ENCODE data around the gene GLIPR1L1. TPM values are rescaled to one million over a fixed set of nuclear protein-coding genes. Genes with fewer than 3 reads are reported as not detected.
"Not testable (repeated sequence)": the region's sequence is repeated elsewhere in the genome, so short reads cannot be mapped to it uniquely, and the experiment has no call there.

The GLIPR1L1 gene
- polyA plus RNA-seq, 4 donors, result 0.24 to 0.65 (median 0.53) TPM

DNA sequence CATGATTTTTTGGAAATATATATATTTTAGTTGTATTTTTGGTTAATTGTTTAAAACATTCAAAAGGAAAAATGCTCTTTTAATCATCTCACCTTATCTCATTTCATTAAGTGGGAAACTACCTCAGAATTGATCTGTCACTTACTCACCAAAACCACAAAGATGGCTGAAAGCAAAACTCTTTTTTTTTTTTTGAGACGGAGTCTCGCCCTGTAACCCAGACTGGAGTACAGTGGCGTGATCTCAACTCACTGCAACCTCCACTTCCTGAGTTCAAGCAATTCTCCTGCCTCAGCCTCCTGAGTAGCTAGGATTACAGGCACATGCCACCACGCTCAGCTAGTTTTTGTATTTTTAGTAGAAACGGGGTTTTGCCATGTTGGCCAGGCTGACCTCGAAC lies 11.7 kb downstream of the GLIPR1L1 start:
- DNase-seq (ENCODE audit: low read depth in 4 of 4, low spot score in 2 of 4), result not testable (repeated sequence)

DNA sequence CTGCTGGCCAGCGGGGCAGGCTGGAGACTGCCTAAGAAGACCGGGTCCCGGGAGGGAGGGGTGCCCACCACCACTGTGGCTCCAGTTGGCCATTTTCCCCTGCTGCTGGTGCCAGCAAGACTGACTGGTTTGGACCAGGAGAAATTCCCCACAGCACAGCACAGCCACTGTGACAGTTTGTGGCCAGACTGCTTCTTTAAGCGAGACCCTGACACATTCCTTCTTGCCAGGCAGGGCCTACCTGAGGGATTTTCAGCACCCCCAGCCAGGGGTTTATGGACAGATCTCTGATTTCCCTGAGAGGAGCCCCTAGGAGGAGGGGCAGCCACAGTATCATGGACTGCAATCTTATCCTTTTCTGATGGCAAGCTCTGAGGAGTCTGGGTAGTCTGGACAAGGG lies 15.5 kb downstream of the GLIPR1L1 start:
- no peak for DNase-seq (ENCODE audit: low read depth in 4 of 4, low spot score in 2 of 4)

- no peak for DNase-seq (ENCODE audit: low read depth in 4 of 4, low spot score in 2 of 4)
These were observed 15.9 kb downstream of the GLIPR1L1 start for GRCh38 chr12:75350413-75350812.

DNA sequence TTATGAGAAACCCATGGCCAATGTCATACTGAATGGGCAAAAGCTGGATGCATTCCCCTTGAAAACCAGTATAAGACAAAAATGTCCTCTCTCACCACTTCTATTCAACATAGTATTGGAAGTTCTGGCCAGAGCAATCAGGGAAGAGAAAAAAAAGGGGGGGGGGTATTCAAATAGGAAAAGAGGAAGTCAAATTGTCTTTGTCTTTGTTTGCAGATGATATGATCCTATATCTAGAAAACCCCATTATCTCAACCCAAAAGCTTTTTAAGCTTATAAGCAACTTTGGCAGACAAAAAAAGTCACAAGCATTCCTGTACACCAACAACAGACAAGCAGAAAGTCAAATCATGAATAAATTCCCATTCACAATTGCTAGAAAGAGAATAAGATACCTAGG lies 19.5 kb downstream of the GLIPR1L1 start:
- no peak for DNase-seq (ENCODE audit: low read depth in 4 of 4, low spot score in 2 of 4)

DNA sequence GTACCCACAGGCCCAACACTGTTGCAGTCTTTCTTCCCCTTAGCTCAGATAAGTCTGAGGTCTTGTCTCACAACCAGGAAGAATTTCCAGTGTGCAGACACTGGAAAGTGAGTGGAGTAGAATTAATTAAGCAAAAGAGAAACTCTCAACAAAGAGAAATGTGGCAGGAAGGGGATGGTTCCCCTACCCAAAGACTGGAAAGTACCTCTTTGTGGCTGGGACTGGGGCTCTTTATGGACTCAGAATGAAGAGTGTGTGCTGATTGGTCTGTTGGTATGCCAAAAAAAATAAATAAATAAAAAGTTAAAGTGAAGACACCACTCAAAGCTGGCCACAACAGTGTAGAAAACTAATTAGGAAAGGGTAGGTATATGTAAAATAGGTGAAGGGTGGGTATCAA lies 26.4 kb downstream of the GLIPR1L1 start:
- no peak for DNase-seq (ENCODE audit: low read depth in 4 of 4, low spot score in 2 of 4)

- DNase-seq (ENCODE audit: low read depth in 4 of 4, low spot score in 2 of 4), result no peak
These were observed 26.9 kb downstream of the GLIPR1L1 start for GRCh38 chr12:75361408-75361807.

- DNase-seq (ENCODE audit: low read depth in 4 of 4, low spot score in 2 of 4), result no peak
These were observed 30.4 kb downstream of the GLIPR1L1 start for GRCh38 chr12:75364919-75365318.

GRCh38 chr12:75366629-75367028 lies 32.2 kb downstream of the GLIPR1L1 start:
- no peak for DNase-seq (ENCODE audit: low read depth in 4 of 4, low spot score in 2 of 4)

DNA sequence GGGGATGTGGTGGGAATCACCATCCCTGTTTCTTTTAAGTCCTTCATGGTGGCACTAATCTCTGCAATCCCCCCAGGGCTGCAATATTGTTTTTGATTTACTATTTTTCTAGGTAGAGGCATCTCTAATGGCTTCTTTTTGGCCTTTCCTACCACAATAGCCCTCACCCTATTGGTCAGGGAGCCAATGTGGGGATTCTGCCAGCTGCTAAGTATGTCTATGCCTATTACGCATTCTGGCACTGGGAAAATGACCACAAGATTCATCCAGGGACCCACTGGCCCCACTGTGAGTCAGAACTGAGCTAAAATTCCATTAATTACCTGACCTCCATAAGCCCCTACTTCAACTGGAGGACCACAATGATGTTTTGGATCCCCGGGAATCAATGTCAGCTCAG lies 40.5 kb downstream of the GLIPR1L1 start:
- no peak for DNase-seq (ENCODE audit: low read depth in 4 of 4, low spot score in 2 of 4)

GRCh38 chr12:75378354-75378753 lies 43.9 kb downstream of the GLIPR1L1 start:
- no peak for DNase-seq (ENCODE audit: low read depth in 4 of 4, low spot score in 2 of 4)

GRCh38 chr12:75389061-75389460 lies 54.6 kb downstream of the GLIPR1L1 start:
- no peak for DNase-seq (ENCODE audit: low read depth in 4 of 4, low spot score in 2 of 4)

- DNase-seq (ENCODE audit: low read depth in 4 of 4, low spot score in 2 of 4), result no peak
These were observed 55.2 kb downstream of the GLIPR1L1 start for GRCh38 chr12:75389706-75390105.

GRCh38 chr12:75390156-75390898 lies 55.9 kb downstream of the GLIPR1L1 start:
- DNase-seq (ENCODE audit: low read depth in 4 of 4, low spot score in 2 of 4), result no peak

DNA sequence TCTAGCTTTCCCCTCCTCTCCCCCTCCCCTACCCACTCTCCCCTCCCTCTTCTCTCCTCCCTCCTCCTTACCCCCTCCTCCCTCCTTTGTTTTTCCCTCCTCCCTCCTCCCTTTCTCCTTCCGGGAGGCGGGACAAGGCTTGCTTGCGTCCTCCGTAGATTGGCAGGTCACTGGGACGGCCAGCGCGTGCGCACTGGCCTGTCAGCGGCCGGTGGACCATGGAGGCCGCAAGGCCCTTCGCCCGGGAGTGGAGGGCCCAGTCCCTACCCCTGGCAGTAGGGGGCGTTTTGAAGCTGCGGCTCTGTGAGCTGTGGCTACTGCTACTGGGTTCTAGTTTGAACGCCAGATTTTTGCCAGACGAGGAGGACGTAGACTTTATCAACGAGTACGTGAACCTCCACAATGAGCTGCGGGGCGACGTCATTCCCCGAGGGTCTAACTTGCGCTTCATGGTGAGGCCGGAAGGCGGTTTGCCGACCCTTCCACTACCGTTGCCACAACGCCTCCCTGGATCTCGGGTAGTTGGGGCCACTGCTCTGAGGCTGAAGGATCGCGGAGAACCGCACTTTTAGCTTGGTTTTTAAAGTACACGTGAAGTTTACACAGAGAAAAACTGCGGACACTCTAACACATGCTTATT lies 56.5 kb downstream of the GLIPR1L1 start, which contains the start of gene GLIPR1L2:
Gene GLIPR1L2, plus strand, starts transcription at position 191 of the 640 bp plus-strand sequence. Its CDS starts 28 bp downstream, at position 219.
- DNase-seq (ENCODE audit: low read depth in 4 of 4, low spot score in 2 of 4), result peak; percentile 89 to 94 (median 92)

GRCh38 chr12:75404231-75404630 lies 69.8 kb downstream of the GLIPR1L1 start:
- no peak for DNase-seq (ENCODE audit: low read depth in 4 of 4, low spot score in 2 of 4)

DNA sequence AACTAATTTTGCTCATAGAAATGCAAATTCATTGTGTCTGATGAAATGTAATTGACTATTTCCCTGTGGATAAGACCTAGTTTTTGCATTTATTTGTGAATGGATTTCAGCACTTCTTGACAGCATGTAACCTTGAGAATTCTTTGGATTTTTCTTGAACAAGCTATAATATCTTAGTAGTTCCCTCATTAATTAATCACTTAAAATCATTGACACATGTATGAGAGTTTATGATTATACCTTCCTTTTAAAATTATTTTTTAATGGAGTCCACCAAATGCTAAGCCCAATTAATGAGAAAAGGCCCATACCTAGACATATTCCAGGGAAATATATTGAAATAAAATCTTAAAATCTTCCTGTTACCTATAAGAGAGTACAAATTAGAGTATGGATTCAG lies 73.2 kb downstream of the GLIPR1L1 start:
- no peak for DNase-seq (ENCODE audit: low read depth in 4 of 4, low spot score in 2 of 4)

DNA sequence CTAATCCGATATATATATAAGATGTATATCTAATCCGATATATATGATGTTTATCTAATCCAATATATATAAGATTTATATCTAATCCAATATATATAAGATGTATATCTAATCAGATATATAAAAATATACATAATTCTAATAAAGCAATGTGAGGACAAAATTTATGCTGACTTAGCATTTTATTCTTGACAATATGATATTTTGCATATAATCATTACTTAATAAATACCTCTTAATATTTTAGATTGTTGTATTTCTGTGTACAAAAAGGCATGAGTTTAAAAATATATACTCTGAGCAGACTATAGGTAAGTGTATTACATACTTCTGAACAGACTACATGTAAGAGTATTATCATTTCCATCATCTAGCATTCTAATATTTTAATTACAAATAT lies 75.4 kb downstream of the GLIPR1L1 start:
- DNase-seq (ENCODE audit: low read depth in 4 of 4, low spot score in 2 of 4), result no peak

- DNase-seq (ENCODE audit: low read depth in 4 of 4, low spot score in 2 of 4), result no peak
These were observed 80.2 kb downstream of the GLIPR1L1 start for GRCh38 chr12:75414671-75415070.

DNA sequence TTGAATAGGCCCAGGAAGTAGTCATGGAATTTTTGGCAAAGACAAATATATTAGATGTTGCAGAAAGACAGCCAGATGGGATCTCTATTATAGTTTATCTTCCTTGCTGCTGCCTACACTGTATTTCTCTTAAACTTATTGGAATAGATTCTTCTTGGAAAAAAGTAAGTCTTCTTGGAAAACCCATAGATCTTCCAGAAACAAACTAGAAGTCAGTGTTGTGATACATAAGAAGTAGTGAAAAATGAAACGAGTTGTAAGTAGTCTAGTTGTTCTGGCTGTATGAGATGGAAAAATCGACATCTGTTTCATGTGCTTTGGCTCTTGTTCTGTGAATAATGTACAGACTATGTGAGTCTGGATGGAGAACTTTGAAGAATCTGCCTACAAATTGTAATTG lies 85.4 kb downstream of the GLIPR1L1 start:
- no peak for DNase-seq (ENCODE audit: low read depth in 4 of 4, low spot score in 2 of 4)

All from left renal cortex interstitium (tissue), 4 donors.